HG02759 (cell line): ENCODE measurements around the gene IKZF3.
"Not testable (repeated sequence)": the region's sequence is repeated elsewhere in the genome, so short reads cannot be mapped to it uniquely, and the experiment has no call there.

Source experiments
- ATAC-seq: cut with Tn5 transposase; IDR thresholded peaks from one replicate; pipeline ENCODE4 v1.9.1; 2021; ENCODE audit warnings: mild to moderate bottlenecking, moderate library complexity; ENCODE audit not compliant: unreplicated experiment

Gene IKZF3

DNA sequence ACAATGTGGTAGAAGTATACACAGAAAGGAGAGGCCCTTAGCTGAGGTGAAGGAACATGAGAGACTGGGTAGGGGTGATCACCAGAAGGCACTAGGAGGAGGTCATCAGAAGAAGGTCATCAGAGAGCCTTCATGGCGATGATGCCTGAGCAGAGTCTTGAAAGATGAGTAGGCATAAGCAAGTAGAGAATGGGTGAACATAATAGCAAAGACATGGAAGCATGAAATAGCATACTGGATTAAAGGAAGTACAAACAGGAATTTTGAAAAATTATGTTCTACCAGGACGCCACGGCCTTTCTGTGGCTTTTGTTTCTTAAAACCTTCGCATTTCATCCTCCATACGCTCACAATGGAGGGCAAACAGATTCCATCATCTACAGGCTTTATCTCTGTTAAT lies 2.9 kb downstream of the IKZF3 start:
- ATAC-seq: no peak

DNA sequence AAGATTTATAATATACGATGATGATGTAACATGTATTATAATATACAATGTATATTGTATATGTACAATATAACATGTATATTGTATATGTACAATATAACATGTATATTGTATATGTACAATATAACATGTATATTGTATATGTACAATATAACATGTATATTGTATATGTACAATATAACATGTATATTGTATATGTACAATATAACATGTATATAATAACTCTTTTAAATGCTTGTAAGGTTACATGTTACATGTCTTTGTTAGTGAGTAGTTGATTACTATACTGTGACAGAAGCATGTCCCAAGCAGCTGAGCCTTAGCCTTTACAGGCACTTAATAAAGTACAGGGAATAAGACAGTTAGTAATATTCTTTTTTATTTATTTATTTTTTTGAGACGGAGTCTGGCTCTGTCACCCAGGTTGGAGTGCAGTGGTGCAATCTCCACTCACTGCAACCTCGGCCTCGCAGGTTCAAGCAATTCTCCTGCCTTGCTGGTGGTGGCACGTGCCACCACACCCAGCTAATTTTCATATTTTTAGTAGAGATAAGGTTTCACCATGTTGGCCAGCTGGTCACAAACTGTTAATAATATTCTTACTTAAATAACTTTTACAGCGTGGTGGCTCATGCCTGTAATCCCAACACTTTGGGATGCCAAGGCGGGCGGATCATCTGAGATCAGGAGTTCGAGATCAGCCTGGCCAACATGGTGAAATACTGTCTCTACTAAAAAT lies 8.0 kb downstream of the IKZF3 start:
- not testable (repeated sequence) for ATAC-seq

DNA sequence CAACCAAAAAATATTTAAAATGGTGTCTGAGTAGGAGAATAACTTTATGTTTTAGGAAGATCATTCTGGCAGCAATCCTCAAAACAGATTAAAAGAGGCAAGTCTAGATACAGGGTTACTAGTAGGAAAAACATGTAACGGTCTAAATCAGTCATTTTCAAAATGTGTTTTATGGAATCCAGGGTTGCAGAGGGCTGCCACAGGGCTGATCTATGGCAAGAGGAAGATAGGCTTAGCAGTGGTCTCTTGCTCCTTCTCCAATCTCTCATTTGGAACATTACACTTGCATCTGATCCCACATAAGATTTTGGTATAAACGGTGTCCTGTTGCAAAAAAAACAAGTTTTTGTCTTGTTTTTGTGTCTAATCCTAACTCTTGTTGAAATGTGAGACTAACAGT lies 9.2 kb downstream of the IKZF3 start:
- ATAC-seq: no peak

DNA sequence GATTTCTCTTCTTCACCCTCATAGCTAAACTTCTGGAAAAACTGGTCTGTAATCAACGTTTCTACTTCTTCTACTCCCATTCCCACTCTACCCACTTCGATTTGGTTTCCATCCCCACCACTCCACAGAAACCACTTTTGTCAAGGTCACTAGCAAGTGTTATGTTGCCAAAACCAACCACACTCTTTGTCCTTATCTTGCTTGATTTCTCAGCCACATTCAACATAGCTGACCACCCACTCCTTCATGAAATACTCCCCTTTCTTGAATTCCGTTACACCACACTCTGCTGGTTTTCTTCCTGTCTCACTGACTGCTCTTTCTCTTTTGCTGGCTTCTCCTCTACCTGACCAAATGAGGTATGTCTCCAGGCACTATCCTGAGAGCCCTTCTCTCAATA lies 11.9 kb downstream of the IKZF3 start:
- ATAC-seq: no peak

DNA sequence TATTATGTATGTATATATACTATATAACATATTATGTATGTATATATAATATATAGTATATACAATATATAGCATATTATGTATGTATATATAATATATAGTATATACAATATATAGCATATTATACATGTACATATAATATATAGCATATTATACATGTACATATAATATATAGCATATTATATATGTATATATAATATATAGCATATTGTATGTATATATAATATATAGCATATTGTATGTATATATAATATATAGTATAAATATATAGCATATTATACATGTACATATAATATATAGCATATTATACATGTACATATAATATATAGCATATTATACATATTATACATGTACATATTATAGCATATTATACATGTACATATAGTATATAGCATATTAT lies 13.9 kb downstream of the IKZF3 start:
- ATAC-seq: not testable (repeated sequence)

DNA sequence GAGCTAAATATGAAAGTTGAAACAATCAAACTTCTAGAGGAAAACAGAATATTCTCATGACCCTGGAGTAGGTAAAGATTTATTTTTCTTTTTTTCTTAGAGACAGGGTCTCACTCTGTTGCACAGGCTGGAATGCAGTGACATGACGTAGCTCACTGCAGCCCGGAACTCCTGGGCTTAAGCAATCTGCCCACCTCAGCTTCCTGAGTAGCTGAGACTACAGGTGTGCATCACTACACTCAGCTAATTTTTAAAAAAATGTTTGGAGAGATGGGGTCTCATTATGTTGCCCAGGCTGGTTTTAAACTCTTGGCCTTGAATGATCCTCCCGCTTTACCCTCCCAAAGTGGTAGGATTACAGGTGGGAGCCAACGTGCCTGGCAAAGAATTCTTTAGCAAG lies 15.5 kb downstream of the IKZF3 start:
- ATAC-seq: no peak

DNA sequence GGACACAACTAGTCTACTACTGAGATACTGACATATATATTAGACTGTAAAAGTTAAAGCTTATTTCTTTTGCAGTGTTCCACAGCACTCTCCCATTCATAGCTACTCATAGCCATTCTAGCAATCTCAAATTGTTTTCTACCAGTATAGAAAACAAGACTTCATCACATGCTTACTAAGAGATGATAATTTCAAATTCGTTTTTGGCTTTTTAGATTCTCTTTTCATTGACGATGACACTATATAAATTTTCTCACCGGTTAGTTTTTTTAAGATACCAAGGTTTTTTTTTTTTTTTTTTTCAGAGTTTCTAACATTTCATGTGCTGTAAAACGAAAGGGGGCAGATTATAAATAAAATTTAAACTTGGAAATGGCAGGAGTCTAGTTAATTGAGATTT lies 17.9 kb downstream of the IKZF3 start:
- no peak for ATAC-seq

DNA sequence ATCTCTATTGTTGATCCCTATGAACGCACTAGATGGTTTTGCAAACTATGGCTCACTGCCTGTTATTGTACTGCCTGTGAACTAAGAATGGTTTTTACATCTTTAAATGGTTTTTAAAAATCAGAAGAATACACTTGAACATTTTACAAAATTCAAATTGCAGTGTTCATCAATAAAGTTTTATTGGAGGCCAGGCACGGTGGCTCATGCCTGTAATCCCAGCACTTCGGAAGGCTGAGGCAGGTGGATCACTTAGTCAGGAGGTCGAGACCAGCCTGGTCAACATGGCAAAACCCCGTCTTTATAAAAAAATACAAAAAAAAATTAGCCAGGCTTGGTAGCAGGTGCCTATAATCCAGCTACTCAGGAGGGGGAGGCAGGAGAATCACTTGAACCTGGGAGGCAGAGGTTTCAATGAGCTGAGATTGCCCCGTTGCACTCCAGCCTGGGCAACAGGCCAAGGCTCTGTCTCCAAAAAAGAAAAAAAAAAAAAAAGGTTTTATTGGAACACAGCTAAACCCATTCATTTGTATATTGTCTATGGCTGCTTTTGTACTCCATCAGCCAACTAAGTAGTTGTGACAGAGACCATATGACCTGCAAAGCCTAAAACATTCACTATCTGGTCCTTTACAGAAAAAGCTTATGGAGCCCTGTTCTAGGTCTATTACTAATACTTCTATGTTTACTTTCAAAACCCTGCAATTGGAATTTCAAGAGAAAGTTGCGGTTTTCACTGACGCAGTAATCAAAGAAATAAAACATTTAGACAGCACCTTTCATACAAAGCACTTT lies 18.9 kb downstream of the IKZF3 start:
- no peak for ATAC-seq

DNA sequence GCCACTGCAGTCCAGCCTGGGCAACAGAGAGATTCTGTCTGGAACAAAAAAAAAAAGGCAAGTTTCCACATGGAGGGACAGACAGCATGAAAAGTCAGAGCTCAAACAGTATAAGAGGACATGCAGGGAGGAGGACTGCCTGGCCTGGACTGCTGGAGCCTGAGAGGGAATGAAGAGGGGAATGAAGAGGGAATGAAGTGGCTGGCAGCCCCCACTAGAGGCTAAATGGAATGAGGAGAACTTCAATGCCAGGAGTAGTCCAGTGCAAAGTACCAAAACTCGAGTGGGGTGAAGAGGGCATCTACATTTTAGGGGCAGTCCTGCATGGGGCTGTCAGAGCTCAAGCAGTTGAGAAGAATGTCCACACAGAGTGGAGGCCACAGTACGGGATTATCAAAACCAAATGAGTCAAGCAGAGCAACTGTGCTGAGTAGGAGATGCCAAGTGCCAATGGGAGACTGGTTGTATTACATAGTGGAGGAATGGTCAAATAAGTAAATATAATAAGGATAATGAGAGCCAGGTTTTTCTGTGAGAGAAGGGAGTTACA lies 22.9 kb downstream of the IKZF3 start:
- ATAC-seq: no peak

DNA sequence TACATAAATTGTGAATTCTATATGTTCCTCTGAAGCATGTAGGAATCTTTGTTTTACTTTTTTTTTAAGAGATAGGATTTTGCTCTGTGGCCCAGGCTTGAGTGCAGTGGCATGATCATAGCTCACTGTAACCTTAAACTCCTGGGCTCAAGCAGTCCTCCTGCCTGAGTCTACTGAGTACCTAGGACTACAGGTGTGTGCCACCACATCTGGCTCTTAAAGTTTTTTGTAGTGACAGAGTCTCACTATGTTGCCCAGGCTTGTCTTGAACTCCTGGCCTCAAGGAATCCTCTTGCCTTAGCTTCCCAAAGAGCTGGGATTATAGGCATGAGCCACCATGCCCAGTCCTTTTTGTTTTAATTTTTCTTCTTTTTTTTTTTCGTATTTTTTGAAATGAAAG lies 25.3 kb downstream of the IKZF3 start:
- ATAC-seq: no peak

DNA sequence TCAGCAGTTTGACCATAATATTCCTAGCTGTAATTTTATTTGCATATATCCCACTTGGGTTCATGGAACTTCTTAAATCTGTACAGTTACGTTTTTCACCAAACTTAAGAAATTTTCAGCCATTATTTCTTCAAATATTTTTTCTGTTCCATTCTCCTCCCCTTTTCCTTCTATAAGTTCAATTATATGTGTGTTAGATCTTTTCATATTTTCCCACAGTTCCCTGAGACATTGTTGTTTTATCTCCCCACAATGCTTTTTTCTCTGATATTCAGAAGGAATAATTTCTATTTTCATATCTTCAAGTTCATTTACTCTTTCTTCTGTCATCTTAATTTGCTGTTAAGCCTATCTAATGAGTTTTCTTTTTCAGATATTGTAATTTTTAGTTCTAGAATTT lies 26.1 kb downstream of the IKZF3 start:
- no peak for ATAC-seq

DNA sequence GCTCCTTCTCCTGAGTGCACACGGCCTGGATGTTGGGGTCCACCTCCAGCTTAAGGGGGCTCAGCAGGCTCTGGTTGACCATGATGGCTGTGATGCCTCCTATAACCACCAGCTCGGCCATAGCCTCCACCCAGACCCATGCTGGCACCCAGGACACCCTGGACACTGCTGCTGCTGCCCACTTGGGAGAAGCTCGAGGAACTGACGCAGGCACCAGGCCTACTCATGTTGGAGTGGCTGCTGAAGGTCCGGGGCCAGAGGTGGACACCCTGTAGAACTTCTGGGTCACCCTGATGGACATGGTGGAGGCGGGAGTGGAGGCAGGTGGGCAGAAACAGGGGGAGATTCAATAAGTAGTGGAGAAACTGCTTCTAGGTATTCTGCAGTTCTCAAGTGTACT lies 28.0 kb downstream of the IKZF3 start:
- no peak for ATAC-seq

DNA sequence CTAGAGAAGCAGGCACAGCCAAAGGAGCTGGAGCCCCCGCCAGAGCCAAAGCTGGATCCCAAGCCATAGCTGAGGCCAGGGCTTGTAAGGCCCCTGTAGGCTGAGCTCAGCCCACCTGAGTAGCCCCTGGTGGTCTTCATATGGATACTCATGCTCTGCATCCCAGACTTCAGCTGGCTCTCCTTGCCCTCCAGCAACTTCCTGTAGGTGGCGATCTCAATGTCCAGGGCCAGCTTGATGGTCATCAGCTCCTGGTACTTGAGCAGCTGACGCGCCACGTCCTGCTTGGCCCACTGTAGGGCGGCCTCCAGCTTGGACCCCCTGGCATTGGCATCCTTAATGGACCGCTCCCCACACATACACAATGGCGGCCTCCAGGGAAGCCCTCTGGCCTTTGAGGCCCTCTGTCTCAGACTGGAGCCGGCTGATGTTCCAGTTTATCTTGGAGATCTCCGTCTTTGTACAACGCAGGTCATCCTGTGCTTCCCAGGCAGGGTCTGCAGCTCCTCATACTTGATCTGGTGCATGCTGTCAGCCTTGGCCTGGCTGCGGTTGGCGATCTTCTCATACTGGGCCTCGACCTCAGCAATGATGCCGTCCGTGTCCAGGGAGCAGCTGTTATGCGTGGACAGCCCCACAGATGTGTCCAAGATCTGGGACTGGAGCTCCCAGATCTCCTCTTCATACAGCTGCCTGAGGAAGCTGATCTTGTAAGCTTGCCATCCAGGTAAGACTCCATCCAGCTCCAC lies 28.9 kb downstream of the IKZF3 start:
- ATAC-seq: no peak

DNA sequence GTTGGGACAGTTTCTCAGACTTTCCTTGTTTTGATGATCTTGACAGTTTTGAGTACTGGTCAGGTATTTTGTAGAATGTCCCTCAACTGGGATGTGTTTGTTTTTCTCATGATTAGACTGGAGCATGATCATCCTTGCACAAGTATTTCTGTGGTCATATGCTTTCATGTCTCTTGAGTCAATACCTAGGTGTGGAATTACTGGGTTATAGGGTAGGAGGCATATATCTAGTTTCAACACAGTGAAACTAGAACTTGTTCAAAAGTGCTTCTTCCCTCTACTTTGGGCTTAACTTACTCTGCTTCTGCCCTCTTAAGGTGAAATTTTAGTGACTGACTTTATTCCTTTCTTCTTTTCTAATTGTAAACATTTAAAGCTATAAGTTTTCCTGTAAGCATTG lies 30.1 kb downstream of the IKZF3 start:
- ATAC-seq: no peak

DNA sequence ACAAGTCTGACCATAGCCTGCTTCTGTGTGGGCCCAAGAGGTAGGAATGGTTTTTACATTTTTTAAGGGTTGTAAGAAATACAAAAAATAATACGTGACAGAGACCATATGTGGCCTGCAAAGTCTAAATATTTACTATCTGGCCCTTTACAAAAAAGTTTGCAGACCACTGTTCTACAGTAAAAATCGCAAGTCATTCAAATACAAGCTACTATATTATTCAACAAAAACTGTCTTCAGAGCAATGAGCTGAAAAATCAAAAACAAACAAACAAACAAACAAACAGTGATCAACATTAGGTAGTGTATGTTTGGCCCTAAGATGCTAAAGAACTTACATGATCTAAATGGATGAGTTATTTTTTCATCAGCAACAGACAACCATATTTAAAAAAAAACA lies 32.5 kb downstream of the IKZF3 start:
- no peak for ATAC-seq

DNA sequence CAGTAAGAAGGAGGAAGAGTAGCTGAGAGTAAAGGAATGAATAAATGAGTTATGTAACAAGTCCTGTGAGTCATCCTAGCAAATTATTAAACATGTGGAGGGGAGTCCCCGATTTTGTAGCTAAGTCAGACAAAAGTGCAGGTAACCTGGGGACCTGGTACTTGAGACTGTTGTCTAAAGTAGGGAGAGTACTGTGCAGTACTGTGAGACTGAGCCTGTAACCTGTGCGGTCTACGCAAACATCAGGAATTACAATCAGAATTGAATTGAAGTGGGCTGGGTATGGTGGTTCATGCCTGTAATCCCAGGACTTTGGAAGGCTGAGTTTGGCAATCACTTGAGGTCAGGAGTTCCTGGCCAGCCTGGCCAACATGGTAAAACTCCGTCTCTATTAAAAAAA lies 35.7 kb downstream of the IKZF3 start:
- no peak for ATAC-seq

DNA sequence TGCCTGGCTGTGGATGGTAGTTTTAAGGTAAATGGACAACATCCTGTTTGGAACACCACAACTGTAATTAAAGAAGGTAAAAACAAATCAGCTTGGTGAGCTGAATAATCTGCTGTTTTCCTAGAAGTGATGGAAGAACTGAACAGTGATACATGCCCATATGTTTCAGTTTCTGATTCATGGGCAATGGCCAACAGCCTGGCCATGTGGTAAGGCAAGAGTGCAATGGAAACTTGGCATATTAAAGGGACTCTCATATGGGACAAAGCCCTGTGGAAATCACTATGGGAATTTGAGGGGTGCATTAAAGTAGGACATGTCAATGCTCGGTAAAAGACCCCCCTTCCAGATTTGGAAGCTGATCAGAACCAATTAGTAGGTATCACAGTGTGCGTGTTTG lies 37.8 kb downstream of the IKZF3 start:
- ATAC-seq: no peak

DNA sequence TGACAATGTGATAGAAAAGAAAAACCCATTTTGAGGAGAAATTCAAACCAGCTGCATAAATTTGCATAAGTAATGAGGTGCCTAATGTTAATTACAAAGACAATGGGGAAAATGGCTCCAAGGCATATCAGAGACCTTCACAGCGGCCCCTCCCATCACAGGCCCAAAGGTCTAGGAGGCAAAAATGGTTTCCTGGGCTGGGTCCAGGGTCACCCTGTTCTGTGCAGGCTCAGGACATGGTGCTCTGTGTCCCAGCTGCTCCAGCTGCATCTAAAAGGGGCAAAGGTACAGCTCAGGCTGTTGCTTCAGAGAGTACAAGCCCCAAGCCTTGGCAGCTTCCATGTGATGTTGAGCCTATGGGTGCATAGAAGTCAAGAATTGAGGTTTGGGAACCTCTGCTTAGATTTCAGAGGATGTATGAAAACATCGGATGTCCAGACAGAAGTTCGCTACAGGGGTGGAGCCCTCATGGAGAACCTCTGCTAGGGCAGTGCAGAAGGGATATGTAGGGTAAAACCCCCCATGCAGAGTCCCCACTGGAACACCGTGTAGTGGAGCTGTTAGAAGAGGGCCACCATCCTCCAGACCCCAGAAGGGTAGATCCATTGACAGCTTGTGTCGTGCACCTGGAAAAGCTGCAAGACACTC lies 40.6 kb downstream of the IKZF3 start:
- no peak for ATAC-seq

DNA sequence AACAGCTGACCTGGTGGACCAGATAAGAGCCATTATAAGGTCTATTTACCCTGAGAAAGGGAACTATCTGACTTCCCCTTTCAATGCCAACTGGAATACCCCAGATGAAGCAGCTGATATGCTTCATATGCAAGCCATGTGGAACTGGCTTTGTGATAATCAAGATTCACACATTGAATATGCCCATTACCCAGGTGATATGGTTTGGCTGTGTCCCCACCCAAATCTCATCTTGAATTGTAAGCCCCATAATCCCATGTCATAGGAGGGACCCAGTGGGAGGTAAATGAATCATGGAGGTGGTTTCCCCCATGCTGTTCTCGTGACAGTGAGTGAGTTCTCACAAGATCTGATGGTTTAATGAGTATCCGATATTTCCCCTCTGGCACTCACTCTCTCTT lies 42.1 kb downstream of the IKZF3 start:
- ATAC-seq: no peak

DNA sequence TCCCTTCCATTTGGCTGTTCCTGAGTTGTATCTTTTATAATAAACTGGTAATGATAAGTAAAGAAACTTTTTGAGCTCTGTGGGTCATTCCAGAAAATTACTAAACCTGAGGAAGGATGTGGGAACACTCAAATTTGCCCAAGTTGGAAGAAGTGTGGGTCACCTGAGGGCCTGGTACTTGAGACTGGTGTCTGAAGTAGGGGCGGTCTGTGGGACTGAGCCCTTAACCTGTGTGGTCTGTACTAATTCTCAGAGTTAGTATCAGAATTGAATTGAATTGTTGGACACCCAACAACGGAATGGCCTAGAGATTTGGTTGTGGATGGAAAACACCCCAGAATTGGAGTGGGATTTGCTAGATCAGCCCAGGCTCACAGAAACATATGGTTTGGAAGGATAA lies 43.1 kb downstream of the IKZF3 start:
- no peak for ATAC-seq

DNA sequence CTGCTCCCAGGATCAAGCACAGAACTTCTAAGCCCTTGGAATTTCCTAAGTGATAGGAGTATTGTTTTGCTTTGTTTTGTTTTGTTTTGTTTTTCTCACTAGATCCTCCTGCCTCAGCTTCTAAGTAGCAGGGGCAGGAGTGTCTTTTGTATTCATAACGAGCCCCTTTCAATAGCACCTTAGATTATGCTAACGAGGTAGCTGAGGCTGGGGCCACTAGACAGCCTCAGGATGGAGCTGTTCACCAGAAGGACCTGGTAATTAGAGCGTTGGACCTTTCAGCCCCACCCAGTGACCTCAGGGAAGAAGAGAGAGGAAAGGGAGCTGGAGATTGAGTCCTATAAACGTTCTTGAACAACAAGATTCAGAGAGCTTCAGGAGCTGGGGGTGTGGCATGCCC lies 43.6 kb downstream of the IKZF3 start:
- no peak for ATAC-seq
